Parathyroid adenoma (tissue), 2 donors: ENCODE results near the gene YBX2.

Experiments
- H2AFZ ChIP-seq: fragments of 300-600 bp; sonication (generic); one replicate; pipeline ENCODE4 v1.7.0; 2017; ENCODE audit warnings: antibody characterized with exemption, mild to moderate bottlenecking
- H3K27ac ChIP-seq: fragments of 300-600 bp; sonication (generic); one replicate; pipeline ENCODE4 v1.7.0; 2017
- H3K27me3 ChIP-seq: fragments of 300-600 bp; sonication (generic); one replicate; pipeline ENCODE4 v1.7.0; 2017; ENCODE audit warnings: low read length; ENCODE audit not compliant: control insufficient read depth, insufficient read depth
- H3K36me3 ChIP-seq: fragments of 300-600 bp; sonication (generic); one replicate; pipeline ENCODE4 v1.7.0; 2017; ENCODE audit warnings: low read length; ENCODE audit not compliant: control insufficient read depth, insufficient read depth
- H3K4me1 ChIP-seq: fragments of 300-600 bp; sonication (generic); one replicate; pipeline ENCODE4 v1.7.0; 2017; ENCODE audit warnings: control low read depth
- H3K4me2 ChIP-seq: fragments of 300-600 bp; sonication (generic); one replicate; pipeline ENCODE4 v1.7.0; 2017; ENCODE audit warnings: low read length
- H3K4me3 ChIP-seq: fragments of 300-600 bp; sonication (generic); one replicate; pipeline ENCODE4 v1.7.0; 2017; ENCODE audit warnings: low read depth, low read length
- H3K79me2 ChIP-seq: fragments of 300-600 bp; sonication (generic); one replicate; pipeline ENCODE4 v1.7.0; 2017; ENCODE audit warnings: control low read depth
- H3K9ac ChIP-seq: fragments of 300-600 bp; sonication (generic); one replicate; pipeline ENCODE4 v1.7.0; 2017; ENCODE audit warnings: mild to moderate bottlenecking
- H3K9me3 ChIP-seq: fragments of 300-600 bp; sonication (generic); one replicate; pipeline ENCODE4 v1.7.0; 2017; ENCODE audit warnings: low read length; ENCODE audit not compliant: control insufficient read depth
- CTCF ChIP-seq: fragments of 300-600 bp; sonication (generic); IDR thresholded peaks from one replicate; pipeline ENCODE4 v1.7.0; 2017; ENCODE audit warnings: antibody characterized with exemption, mild to moderate bottlenecking
- donor health status: primary hyperparathyroidism.

The YBX2 gene

GRCh38 chr17:7309628-7310027, 15.2 kb upstream of the YBX2 start:
- H3K9ac ChIP-seq, result no peak overlapping the region
- peaks cover 24% of the 10 kb centered on the region for H3K4me1 ChIP-seq
- H3K27me3 ChIP-seq, result no peaks in the 10 kb centered on the region
- TF ChIP-seq CTCF, result no peak
- H3K4me3 ChIP-seq, result peak overlapping the region; percentile 97
- no peaks in the 10 kb centered on the region for H3K9me3 ChIP-seq
- peaks cover 42% of the 10 kb centered on the region for H3K79me2 ChIP-seq
- H3K27ac ChIP-seq, result no peak overlapping the region
- no peaks in the 10 kb centered on the region for H3K36me3 ChIP-seq
- H2AFZ ChIP-seq, result no peak overlapping the region
- peak overlapping the region; percentile 92 for H3K4me2 ChIP-seq

GRCh38 chr17:7308625-7309433, 14.4 kb upstream of the YBX2 start:
- TF ChIP-seq CTCF, result no peak
- H3K4me3 ChIP-seq, result peak overlapping the region; percentile 97
- H3K27me3 ChIP-seq, result no peaks in the 10 kb centered on the region
- H3K9ac ChIP-seq, result peak overlapping the region; percentile 97
- peaks cover 17% of the 10 kb centered on the region for H3K4me1 ChIP-seq
- H3K9me3 ChIP-seq, result no peaks in the 10 kb centered on the region
- H3K4me2 ChIP-seq, result peak overlapping the region; percentile 92
- no peaks in the 10 kb centered on the region for H3K36me3 ChIP-seq
- peaks cover 34% of the 10 kb centered on the region for H3K79me2 ChIP-seq
- H3K27ac ChIP-seq, result peak overlapping the region; percentile 96
- no peak overlapping the region for H2AFZ ChIP-seq

GRCh38 chr17:7307686-7308624, 13.5 kb upstream of the YBX2 start:
- TF ChIP-seq CTCF, result no peak

GRCh38 chr17:7306911-7307685, 12.7 kb upstream of the YBX2 start, which contains the start of gene EIF5A:
EIF5A (plus strand) TSS chr17:7307628; CDS start chr17:7309636, 2,008 bp downstream.
- H3K27ac ChIP-seq, result peak within 1 kb of the TSS; percentile 96
- TF ChIP-seq CTCF, result no peak
- peaks cover 17% of the 10 kb centered on the region for H3K79me2 ChIP-seq
- H3K4me2 ChIP-seq, result peak within 1 kb of the TSS; percentile 92
- H3K4me3 ChIP-seq, result peak within 1 kb of the TSS; percentile 97
- H3K9ac ChIP-seq, result peak within 1 kb of the TSS; percentile 97
- H3K9me3 ChIP-seq, result no peaks in the 10 kb centered on the region
- H3K27me3 ChIP-seq, result no peaks in the 10 kb centered on the region
- no peaks in the 10 kb centered on the region for H3K36me3 ChIP-seq
- peaks cover 15% of the 10 kb centered on the region for H3K4me1 ChIP-seq
- peak within 1 kb of the TSS; percentile 98 for H2AFZ ChIP-seq

More at GRCh38 chr17:7307686-7308624, 13.5 kb upstream of the YBX2 start:
- peak overlapping the region; percentile 97 for H3K9ac ChIP-seq
- H3K79me2 ChIP-seq, result peaks cover 25% of the 10 kb centered on the region
- no peaks in the 10 kb centered on the region for H3K36me3 ChIP-seq
- H3K4me1 ChIP-seq, result peaks cover 15% of the 10 kb centered on the region
- no peaks in the 10 kb centered on the region for H3K9me3 ChIP-seq
- H3K27ac ChIP-seq, result peak overlapping the region; percentile 96
- H3K27me3 ChIP-seq, result no peaks in the 10 kb centered on the region
- H3K4me2 ChIP-seq, result peak overlapping the region; percentile 92
- peak overlapping the region; percentile 56 for H2AFZ ChIP-seq
- peak overlapping the region; percentile 97 for H3K4me3 ChIP-seq
